ENCODE results near the gene CLIC6. TPM values are rescaled to one million over a fixed set of nuclear protein-coding genes. Genes with fewer than 3 reads are reported as not detected.

The CLIC6 gene
- total RNA-seq = 0.60 TPM

GRCh38 chr21:34668803-34669148 is at the start of gene CLIC6:
TSS of gene CLIC6 (plus strand) at chr21:34668994. CDS start at chr21:34669389, 395 bp downstream.
- no peak for ATAC-seq

DNA sequence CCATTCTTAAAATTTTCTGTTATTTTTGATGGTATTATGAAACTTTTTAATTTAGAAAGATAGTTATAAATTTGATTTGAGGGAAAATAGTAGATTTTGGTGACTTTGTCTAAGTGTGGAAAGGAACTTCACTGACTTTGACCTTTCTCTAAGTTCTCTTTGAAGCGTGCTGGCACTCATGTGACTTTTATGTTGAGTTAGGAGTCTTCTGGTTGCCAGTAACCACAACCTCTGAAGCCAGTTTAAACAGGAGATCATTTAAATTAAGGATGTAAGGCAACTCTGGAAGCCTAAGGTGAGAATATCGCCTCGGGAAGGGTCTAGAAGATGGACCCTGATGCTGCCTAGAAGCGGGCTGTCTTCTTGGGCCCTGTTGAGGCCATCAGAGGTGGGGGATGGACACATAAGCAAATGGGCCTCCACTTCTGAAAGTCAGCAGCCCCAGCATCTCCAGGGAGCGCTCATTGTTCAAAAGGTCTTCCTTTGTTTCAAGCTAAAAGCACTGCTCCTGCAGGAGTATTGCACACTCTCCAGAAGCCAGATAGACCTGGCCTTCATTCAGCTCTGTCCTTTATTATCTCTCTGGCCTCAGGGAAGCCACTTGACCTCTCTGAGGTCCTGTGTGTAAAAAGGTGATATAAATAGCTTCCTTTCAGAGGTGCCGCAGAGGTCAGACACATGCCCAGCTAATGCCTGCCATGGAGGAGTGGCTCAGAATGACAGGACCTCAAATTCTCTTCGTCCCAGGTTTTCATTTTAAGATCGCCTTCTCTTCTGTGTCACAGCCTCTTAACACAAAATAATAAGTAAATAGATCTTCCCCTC is 48.7 kb upstream of the CLIC6 start:
- ATAC-seq = no peak

- ATAC-seq = no peak
These were observed 47.1 kb upstream of the CLIC6 start for GRCh38 chr21:34621434-34622350.

GRCh38 chr21:34623516-34623915 is 45.3 kb upstream of the CLIC6 start:
- ATAC-seq = no peak

- ATAC-seq = no peak
These were observed 43.7 kb upstream of the CLIC6 start for GRCh38 chr21:34625030-34625593.

DNA sequence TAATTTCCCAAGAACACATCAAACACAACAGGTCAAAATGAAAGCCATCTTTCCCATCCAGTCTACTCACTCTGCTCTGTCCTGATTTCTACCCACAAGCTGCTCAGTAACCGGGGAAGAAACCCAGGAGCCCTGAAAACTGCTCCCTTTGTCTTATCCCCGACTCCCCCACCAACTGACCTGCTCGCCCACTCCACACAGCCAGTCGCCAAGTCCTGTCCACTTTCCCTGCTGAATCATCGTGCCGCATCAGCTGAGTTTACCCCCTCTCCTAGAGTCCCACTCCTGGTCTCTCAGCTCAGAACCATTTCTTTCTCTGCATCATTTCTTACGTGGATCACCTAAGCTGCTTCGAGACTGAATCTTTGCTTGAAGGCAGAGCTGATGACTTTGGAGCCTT is 42.7 kb upstream of the CLIC6 start:
- ATAC-seq = no peak

DNA sequence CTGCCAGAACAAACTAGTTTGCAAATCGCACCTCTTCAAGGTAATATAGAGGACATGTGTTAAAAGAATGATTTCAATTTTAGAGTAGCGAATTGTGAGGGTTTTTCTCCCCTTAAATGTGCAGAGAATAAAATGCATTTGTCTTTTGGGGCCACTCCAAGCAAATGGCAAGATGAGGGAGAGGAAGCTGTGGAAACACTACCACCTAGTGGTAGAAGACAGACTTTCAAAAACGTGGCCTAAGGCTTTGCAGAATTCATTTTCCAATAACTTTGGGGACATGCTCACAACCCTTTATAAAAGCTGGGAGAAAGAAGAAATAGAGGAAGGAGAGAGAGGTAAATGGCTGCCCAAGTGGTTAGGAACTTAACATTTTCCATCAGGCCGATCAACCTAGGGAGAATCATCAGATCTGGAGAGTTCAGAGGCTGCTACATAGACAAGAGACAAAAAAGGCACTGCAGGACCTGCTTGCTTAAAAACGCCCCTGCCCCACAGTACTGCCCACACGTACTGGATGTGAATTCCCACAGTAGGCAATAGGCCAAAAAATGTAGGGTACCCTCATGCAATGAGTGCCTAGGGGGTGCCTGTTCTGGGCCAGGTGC is 38.2 kb upstream of the CLIC6 start:
- peak; percentile 68 for ATAC-seq

GRCh38 chr21:34632498-34632897 is 36.3 kb upstream of the CLIC6 start:
- ATAC-seq = no peak

- no peak for ATAC-seq
These were observed 33.5 kb upstream of the CLIC6 start for GRCh38 chr21:34635307-34635706.

DNA sequence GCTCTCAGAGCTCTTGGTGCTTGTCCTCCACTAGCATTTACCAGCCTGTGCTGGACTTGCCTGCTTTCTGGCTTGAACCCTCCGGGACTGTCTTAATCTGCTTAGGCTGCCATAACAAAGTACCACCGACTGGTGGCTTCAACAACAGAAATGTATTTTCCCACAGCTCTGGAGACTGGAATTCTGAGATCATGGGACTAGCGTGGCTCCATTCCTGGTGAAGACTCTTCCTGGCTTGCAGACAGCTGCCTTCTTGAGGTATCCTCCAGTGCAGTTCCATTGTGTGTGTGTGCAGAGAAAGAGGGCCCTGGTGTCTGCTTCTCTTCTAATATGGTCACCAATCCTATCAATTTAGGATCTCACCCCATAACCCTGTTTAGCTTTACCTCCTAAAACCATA is 31.8 kb upstream of the CLIC6 start:
- no peak for ATAC-seq

DNA sequence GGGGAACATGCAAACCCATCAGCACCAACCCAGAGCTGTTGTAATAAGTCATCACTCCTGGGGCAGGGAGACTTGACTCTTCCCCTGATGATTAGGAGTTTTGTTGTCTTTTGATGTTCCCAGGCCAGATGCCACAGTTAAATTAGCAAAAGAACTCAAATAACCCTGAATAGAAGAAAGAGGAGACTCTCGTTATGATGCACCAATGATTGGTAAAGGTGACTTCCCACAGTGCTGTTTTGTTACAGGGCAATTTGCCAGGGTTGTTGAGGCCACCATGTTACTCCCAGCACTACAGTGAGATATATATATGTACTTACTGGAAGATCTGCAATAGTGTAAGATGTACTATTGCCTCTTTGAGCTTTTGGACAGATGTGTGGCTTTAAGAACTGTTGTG is 29.5 kb upstream of the CLIC6 start:
- ATAC-seq = no peak

DNA sequence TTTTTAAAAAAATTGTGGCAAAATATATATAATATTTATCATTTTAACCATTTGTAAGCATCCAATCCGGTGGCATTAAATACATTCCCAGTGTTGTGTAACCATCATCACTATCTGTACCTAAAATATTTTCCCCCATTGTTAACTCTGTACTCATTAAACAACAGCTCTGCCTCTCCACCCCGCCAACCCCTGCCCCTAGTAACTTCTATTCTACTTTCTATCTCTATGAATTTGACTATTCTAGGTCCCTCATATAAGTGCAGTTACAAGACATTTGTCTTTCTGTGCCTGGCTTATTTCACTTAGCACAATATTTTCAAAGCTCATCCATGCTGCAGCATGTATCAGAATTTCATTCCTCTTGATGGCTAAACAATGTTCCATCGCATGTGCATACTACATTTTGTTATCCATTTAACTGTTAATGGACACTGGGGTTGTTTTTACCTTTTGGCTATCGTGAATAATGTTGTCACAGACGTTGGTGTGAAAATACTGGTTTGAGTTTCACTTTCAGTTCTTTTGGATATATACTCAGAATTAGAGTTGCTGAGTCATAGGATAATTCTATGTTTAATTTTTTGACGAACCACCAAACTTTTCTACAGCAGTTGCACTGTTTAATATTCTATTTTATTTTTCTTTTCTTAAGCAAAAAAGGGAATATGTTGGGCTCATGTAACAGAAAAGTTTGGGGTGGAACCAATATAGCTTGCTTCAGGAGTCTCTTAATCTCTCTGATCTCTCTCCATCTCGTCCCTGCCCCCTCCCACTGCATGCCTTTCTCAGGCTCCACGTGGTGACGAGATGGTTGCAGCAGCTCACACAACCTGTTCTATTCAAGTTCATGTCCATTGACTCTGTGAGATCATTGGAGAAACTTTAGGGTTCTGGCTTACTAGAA is 28.7 kb upstream of the CLIC6 start:
- peak; percentile 64 for ATAC-seq

DNA sequence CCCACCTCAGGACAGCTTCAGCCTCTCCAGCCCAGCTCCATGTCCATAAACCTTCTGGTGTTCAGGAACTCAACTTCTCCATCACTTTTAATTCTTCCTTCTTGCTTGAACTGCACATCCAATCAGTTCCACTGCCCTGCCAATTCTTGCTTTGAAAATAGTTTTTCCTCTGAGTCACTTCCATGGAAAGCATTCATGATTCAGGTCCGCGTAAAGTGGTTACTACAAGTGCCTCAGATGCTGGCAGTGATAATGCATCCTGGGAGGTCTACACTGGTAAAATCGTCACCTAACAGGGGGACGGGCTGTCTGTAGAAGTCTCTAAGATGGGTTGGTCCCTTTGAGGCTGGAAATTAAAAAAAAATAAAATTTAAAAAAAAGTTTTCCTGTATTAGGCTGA is 27.9 kb upstream of the CLIC6 start:
- ATAC-seq = peak; percentile 26

DNA sequence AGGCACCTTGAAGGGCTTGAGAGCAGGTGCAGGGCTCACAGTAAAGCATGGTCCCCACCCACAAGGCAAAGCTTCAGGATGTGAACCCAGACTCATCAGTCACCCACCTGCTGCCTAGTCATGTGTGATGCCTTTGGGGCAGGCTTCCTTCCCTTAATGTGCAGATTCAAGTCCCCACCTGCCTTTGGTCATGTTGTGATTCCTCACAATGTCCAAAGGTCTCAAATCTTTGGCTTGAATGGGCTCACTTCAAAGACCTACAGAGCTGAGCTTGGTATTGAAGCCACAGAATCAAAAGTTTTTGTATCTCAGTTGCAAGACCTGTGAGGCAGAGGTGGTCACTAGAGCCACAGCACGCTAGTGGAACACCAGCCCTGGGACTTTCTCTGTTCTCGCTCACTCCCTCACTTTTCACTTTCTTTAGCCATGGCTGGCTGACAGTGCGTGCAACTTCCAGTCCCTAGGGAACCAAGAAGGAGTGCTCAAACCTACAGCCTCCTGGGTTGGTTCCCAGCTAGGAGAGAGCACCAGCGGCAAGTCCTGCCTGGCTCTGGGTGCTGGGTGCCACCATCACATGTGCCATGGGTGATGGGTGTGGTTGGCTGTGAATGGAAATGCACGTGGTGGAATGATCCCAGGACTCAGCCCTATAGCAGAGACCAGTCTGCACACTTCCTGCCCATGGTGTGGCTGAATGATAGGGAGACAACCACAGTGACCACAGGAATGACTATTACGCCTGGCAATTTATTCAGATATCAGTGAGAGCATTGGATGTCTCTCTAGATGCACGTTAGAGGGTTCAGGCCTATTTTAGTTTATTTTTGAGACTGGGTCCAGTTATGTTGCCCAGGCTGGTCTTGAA is 26.4 kb upstream of the CLIC6 start:
- ATAC-seq = peak; percentile 31

- ATAC-seq = no peak
These were observed 24.0 kb upstream of the CLIC6 start for GRCh38 chr21:34644825-34645224.

DNA sequence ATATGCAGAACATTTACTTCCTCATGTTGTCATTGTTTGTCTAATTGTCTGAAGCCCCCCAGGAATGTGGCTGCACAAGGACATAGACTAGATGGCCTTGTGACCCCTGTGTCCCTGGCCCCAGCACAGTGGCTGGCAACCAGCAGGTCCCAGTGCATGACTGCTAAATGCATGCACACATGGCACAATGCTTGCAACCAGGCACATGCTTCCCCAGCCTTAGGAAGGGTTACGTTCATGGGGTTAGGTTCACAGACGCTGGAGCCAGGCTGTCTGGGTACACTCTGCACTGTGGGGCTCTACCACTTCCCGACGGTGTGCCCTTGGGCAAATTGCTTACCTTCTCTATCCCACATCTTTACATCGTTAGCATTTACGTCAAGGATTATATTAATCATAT is 21.2 kb upstream of the CLIC6 start:
- no peak for ATAC-seq

- ATAC-seq = no peak
These were observed 20.0 kb upstream of the CLIC6 start for GRCh38 chr21:34648739-34649297.

- no peak for ATAC-seq
These were observed 19.4 kb upstream of the CLIC6 start for GRCh38 chr21:34649400-34649799.

DNA sequence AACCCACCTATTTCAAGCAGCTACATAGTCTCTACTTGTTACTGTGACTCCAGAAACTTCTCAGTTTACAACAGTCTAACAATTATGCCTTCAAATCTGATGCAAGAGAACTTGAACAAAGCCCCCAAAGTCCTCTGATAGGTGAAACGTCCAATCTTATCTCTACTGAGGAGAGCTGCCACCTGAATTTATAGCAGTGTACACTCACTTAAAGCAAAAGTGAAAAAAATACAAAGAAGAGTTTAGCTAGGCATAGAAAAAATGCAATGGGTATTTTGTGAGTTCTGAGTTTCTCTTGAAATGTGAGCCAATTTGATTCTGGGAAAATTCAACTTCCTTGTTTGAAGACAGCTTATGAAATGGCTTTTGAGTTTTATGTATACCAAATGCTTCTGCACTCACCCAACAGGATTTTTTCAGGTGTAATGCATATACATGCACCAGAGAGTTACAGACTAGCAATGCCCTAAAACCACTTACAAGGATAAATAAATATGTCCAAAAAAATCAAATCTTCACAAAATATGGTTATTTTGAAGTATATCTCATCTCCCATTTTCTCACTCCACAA is 17.8 kb upstream of the CLIC6 start:
- no peak for ATAC-seq

- ATAC-seq = no peak
These were observed 17.2 kb upstream of the CLIC6 start for GRCh38 chr21:34651642-34652041.

Data from esophagus mucosa (tissue), 1 donor.